Stimulated activated naive CD8-positive, alpha-beta T cell treated with anti-CD3 and anti-CD28 coated beads, Interleukin-15, amount 100 ng/mL, for 72 hours (primary cell): ENCODE results near the gene TMEM134.

Experiments
- ATAC-seq: fragments of 150-1000 bp; cut with Tn5 transposase; 2 replicates; pipeline ENCODE4 v1.10.0; 2021; ENCODE audit warnings: mild to moderate bottlenecking, moderate library complexity
- DNase-seq, 2 donors: peaks; one replicate each; pipeline ENCODE4 v3.0.0; 2021 to 2022
- H3K27ac Mint-ChIP-seq, 2 donors: one replicate each; pipeline ENCODE4 v1.8.0; 2022; ENCODE audit warnings: mild to moderate bottlenecking in 2 of 2, mixed read lengths in 2 of 2, moderate library complexity in 2 of 2
- H3K27me3 Mint-ChIP-seq: one replicate; pipeline ENCODE4 v1.8.0; 2022; ENCODE audit warnings: mixed read lengths
- H3K4me1 Mint-ChIP-seq: one replicate; pipeline ENCODE4 v1.8.0; 2022; ENCODE audit warnings: mild to moderate bottlenecking, mixed read lengths
- H3K4me3 Mint-ChIP-seq, 2 donors: one replicate each; pipeline ENCODE4 v1.8.0; 2022; ENCODE audit warnings: mild to moderate bottlenecking in 2 of 2, mixed read lengths in 2 of 2, moderate library complexity in 1 of 2
- H3K9me3 Mint-ChIP-seq, 2 donors: one replicate each; pipeline ENCODE4 v1.8.0; 2022; ENCODE audit warnings: mixed read lengths in 2 of 2

TMEM134 gene

GRCh38 chr11:67442504-67443404 is 26.3 kb downstream of the TMEM134 start:
- DNase-seq = no peak

GRCh38 chr11:67441731-67442351 is 27.2 kb downstream of the TMEM134 start:
- H3K27ac Mint-ChIP-seq = no peak overlapping the region
- H3K9me3 Mint-ChIP-seq = no peaks in the 10 kb centered on the region
- H3K4me1 Mint-ChIP-seq = peaks cover 86% of the 10 kb centered on the region
- no peak for ATAC-seq
- H3K4me3 Mint-ChIP-seq = peak overlapping the region in 1 of 2 donors; percentile 89
- DNase-seq = no peak
- no peaks in the 10 kb centered on the region for H3K27me3 Mint-ChIP-seq

More at GRCh38 chr11:67442504-67443404, 26.3 kb downstream of the TMEM134 start:
- no peak for ATAC-seq
- H3K27ac Mint-ChIP-seq = peak overlapping the region; percentile 88
- H3K27me3 Mint-ChIP-seq = no peaks in the 10 kb centered on the region
- H3K9me3 Mint-ChIP-seq = no peaks in the 10 kb centered on the region
- peak overlapping the region; percentile 77 to 89 for H3K4me3 Mint-ChIP-seq
- peaks cover 90% of the 10 kb centered on the region for H3K4me1 Mint-ChIP-seq

GRCh38 chr11:67441098-67441563 is 27.9 kb downstream of the TMEM134 start:
- ATAC-seq = no peak
- H3K4me3 Mint-ChIP-seq = peak overlapping the region in 1 of 2 donors; percentile 1
- peaks cover 81% of the 10 kb centered on the region for H3K4me1 Mint-ChIP-seq
- H3K27me3 Mint-ChIP-seq = no peaks in the 10 kb centered on the region
- H3K9me3 Mint-ChIP-seq = no peaks in the 10 kb centered on the region
- no peak for DNase-seq
- no peak overlapping the region for H3K27ac Mint-ChIP-seq

GRCh38 chr11:67440229-67441097 is 28.6 kb downstream of the TMEM134 start:
- ATAC-seq = no peak
- H3K27ac Mint-ChIP-seq = peak overlapping the region; percentile 87 to 97
- H3K9me3 Mint-ChIP-seq = no peaks in the 10 kb centered on the region
- no peaks in the 10 kb centered on the region for H3K27me3 Mint-ChIP-seq
- peaks cover 81% of the 10 kb centered on the region for H3K4me1 Mint-ChIP-seq
- H3K4me3 Mint-ChIP-seq = peak overlapping the region; percentile 85 to 88
- peak in 1 of 2 donors; percentile 35 for DNase-seq

GRCh38 chr11:67439321-67440228 is 29.5 kb downstream of the TMEM134 start:
- no peaks in the 10 kb centered on the region for H3K27me3 Mint-ChIP-seq
- no peak for ATAC-seq
- H3K9me3 Mint-ChIP-seq = no peaks in the 10 kb centered on the region
- H3K4me1 Mint-ChIP-seq = peaks cover 81% of the 10 kb centered on the region
- H3K27ac Mint-ChIP-seq = peak overlapping the region; percentile 87 to 97
- H3K4me3 Mint-ChIP-seq = peak overlapping the region; percentile 85 to 88
- DNase-seq = peak in 1 of 2 donors; percentile 45

GRCh38 chr11:67438158-67438902 is 30.7 kb downstream of the TMEM134 start:
- H3K4me3 Mint-ChIP-seq = peak overlapping the region; percentile 85 to 88
- peak; percentile 65 for ATAC-seq
- no peaks in the 10 kb centered on the region for H3K9me3 Mint-ChIP-seq
- H3K27me3 Mint-ChIP-seq = no peaks in the 10 kb centered on the region
- H3K4me1 Mint-ChIP-seq = peaks cover 84% of the 10 kb centered on the region
- peak overlapping the region; percentile 83 to 95 for H3K27ac Mint-ChIP-seq
- DNase-seq = peak; percentile 87 to 88

- Mint-ChIP-seq H3K4me1 (peaks cover 86% of the 10 kb centered on the region), H3K4me3 (peak overlapping the region; percentile 85 to 88), H3K9me3 (no peaks in the 10 kb centered on the region), H3K27ac (peak overlapping the region; percentile 83 to 95), H3K27me3 (no peaks in the 10 kb centered on the region)
- ATAC-seq (no peak), DNase-seq (no peak)
Measured at GRCh38 chr11:67437809-67438157, 31.3 kb downstream of the TMEM134 start.

GRCh38 chr11:67437082-67437808 is 31.8 kb downstream of the TMEM134 start, which contains the start of gene PTPRCAP:
PTPRCAP (minus strand) TSS chr11:67437682; CDS start chr11:67437619, 63 bp downstream.
- H3K27me3 Mint-ChIP-seq = no peaks in the 10 kb centered on the region
- ATAC-seq (peak; percentile 53), DNase-seq (peak; percentile 78)
- H3K4me3 Mint-ChIP-seq = peak within 1 kb of the TSS; percentile 85 to 88
- no peaks in the 10 kb centered on the region for H3K9me3 Mint-ChIP-seq
- H3K27ac Mint-ChIP-seq = peak within 1 kb of the TSS; percentile 91 to 95
- peaks cover 86% of the 10 kb centered on the region for H3K4me1 Mint-ChIP-seq

- Mint-ChIP-seq H3K9me3 (no peaks in the 10 kb centered on the region), H3K27ac (peak overlapping the region; percentile 72 to 91), H3K4me1 (peaks cover 86% of the 10 kb centered on the region), H3K27me3 (no peaks in the 10 kb centered on the region), H3K4me3 (peak overlapping the region; percentile 85 to 88)
- peak; percentile 60 for ATAC-seq
- DNase-seq = peak; percentile 64 to 84
Measured at GRCh38 chr11:67436459-67437081, 32.5 kb downstream of the TMEM134 start.

GRCh38 chr11:67435727-67436458 is 33.2 kb downstream of the TMEM134 start:
- peaks cover 86% of the 10 kb centered on the region for H3K4me1 Mint-ChIP-seq
- peak; percentile 8 for ATAC-seq

GRCh38 chr11:67435031-67435726 is 33.9 kb downstream of the TMEM134 start:
- ATAC-seq (no peak), DNase-seq (no peak)
- H3K27me3 Mint-ChIP-seq = no peaks in the 10 kb centered on the region

More at GRCh38 chr11:67435727-67436458, 33.2 kb downstream of the TMEM134 start:
- DNase-seq = no peak
- no peaks in the 10 kb centered on the region for H3K27me3 Mint-ChIP-seq
- peak overlapping the region; percentile 88 to 89 for H3K27ac Mint-ChIP-seq
- H3K9me3 Mint-ChIP-seq = no peaks in the 10 kb centered on the region
- peak overlapping the region; percentile 85 to 88 for H3K4me3 Mint-ChIP-seq

GRCh38 chr11:67434395-67434881 is 34.6 kb downstream of the TMEM134 start:
- Mint-ChIP-seq H3K9me3 (no peaks in the 10 kb centered on the region), H3K27ac (peak overlapping the region; percentile 19 to 89), H3K27me3 (no peaks in the 10 kb centered on the region), H3K4me3 (peak overlapping the region; percentile 85 to 88), H3K4me1 (peaks cover 84% of the 10 kb centered on the region)
- DNase-seq (peak in 1 of 2 donors; percentile 45), ATAC-seq (no peak)

More at GRCh38 chr11:67435031-67435726, 33.9 kb downstream of the TMEM134 start:
- Mint-ChIP-seq H3K4me3 (peak overlapping the region; percentile 85 to 88), H3K9me3 (no peaks in the 10 kb centered on the region), H3K4me1 (peaks cover 86% of the 10 kb centered on the region), H3K27ac (peak overlapping the region; percentile 86 to 88)
